Astrocyte of the spinal cord (primary cell): ENCODE measurements around the gene DOCK9.

Source experiments
- DNase-seq: peaks from one replicate; pipeline ENCODE4 v3.0.0; 2011; ENCODE audit warnings: low read depth, low spot score
- H3K4me3 ChIP-seq: 2 replicates; pipeline ENCODE4 v1.5.1; 2011; ENCODE audit warnings: low read depth, mild to moderate bottlenecking, low read length, moderate library complexity
- in situ Hi-C: cut with HindIII; loops from 2 replicates; pipeline ENCODE4 v1.10.0; 2017; ENCODE audit warnings: low sequenced_read_pairs
- TF ChIP-seq, protein P1 (sequence below): IDR thresholded peaks from 2 replicates; pipeline ENCODE4 v1.5.1; 2012; ENCODE audit warnings: low read depth, mild to moderate bottlenecking, low read length, inconsistent platforms

The DOCK9 gene

DNA sequence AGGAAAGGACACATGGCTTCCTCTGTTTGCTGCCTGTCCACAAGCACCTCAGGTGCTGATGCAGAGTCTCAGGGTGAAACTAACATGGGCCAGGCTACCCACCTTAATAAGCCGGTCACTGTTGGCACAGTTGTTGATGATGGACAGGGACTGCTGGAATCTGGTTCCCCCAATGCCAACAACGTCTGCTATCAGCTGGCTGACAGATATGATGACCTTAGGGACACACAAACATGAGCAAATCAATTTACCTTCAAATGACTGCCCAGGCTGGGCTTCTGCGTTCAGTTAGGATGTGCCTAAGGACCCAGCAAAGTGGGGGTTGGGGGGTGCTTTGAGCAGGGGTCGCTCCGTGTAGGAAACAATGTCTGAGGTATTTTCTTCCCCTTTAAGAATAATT, 148.3 kb downstream of the DOCK9 start:
- in situ Hi-C loops = no loop called here
- no peak overlapping the region for H3K4me3 ChIP-seq
- no peak for DNase-seq
- TF ChIP-seq, protein P1, sequence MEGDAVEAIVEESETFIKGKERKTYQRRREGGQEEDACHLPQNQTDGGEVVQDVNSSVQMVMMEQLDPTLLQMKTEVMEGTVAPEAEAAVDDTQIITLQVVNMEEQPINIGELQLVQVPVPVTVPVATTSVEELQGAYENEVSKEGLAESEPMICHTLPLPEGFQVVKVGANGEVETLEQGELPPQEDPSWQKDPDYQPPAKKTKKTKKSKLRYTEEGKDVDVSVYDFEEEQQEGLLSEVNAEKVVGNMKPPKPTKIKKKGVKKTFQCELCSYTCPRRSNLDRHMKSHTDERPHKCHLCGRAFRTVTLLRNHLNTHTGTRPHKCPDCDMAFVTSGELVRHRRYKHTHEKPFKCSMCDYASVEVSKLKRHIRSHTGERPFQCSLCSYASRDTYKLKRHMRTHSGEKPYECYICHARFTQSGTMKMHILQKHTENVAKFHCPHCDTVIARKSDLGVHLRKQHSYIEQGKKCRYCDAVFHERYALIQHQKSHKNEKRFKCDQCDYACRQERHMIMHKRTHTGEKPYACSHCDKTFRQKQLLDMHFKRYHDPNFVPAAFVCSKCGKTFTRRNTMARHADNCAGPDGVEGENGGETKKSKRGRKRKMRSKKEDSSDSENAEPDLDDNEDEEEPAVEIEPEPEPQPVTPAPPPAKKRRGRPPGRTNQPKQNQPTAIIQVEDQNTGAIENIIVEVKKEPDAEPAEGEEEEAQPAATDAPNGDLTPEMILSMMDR = no peak

DNA sequence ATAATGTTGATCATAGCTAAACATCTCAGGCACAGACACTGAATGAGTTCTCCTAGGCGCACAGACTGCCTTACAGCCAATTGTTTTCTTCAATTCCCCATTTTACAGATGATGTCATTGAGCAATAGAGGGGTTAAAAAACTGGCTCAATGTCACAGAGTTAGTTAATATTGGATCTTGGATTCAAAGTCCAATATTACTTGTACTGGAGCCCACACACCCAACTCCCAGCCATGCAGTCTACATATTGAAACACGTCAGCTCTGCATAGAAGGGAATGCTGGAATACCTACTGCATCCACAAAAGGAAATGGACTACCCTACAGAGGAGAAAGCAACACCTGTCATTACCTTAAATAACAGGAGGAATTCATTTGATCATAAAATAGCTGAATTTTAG, 149.2 kb downstream of the DOCK9 start:
- in situ Hi-C loops = no loop called here
- no peak overlapping the region for H3K4me3 ChIP-seq
- DNase-seq = no peak
- TF ChIP-seq, protein P1 = no peak

DNA sequence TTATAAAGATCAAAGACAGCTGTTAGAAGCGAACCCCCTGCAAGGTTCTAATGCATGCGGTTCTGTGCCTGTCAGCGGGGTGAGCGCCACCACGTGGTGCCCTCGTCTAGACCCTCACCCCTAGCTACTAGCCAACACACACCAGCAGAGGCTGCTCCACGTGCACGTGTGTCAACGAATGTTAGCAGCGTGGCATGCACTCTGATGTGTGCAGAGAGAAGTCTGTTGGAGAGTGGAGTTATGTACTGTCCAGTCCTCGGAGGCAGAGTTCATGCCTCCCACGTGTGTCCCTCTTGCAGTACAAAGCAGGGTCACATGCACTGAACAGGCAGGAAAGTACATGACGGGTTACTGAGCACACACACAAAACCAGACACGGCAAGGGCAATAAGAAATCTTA, 150.4 kb downstream of the DOCK9 start:
- H3K4me3 ChIP-seq = no peak overlapping the region
- TF ChIP-seq, protein P1 = no peak
- DNase-seq = no peak
- in situ Hi-C loops = no loop called here

DNA sequence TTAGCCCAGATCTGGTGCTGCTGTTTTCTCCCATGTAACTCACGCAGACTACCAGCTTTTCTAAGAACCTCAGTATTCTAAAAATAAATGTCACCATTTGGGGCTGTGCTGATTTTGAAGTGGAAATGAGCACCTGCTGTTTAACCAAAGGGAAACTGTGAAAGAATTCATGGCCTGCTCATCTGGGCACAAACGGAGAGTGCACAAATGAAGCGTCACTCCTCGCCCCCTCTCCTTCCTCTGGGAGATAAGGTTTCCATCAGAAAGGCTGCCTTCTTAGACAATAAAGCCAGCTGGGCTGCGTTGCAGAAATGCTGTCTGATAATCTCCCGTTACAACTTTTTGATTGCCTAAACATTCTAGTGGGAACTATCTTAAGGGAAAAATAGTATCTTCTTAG, 151.7 kb downstream of the DOCK9 start:
- in situ Hi-C loops = no loop called here
- H3K4me3 ChIP-seq = no peak overlapping the region
- TF ChIP-seq, protein P1 = no peak
- DNase-seq = no peak

DNA sequence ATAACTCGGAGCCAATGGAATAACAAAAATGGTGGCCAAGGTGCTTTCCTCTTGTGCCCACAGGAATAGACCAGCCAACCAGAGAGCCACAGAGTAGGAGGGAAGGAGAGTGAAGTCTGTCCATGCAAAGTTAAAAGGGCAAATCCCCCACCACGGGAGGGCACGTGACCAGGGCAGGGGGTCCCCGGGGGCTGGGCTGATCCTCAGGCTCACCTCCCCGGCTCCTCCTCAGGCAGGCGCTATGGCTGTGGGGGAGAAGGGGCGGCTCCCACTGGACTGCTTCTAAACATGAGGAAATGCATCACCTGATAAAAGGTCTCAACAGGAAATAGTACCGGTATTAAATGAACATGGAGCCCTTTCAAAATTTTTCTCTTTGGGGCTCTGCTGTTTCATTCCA, 152.2 kb downstream of the DOCK9 start:
- no peak for DNase-seq
- in situ Hi-C loops = no loop called here
- H3K4me3 ChIP-seq = no peak overlapping the region
- TF ChIP-seq, protein P1 = no peak

DNA sequence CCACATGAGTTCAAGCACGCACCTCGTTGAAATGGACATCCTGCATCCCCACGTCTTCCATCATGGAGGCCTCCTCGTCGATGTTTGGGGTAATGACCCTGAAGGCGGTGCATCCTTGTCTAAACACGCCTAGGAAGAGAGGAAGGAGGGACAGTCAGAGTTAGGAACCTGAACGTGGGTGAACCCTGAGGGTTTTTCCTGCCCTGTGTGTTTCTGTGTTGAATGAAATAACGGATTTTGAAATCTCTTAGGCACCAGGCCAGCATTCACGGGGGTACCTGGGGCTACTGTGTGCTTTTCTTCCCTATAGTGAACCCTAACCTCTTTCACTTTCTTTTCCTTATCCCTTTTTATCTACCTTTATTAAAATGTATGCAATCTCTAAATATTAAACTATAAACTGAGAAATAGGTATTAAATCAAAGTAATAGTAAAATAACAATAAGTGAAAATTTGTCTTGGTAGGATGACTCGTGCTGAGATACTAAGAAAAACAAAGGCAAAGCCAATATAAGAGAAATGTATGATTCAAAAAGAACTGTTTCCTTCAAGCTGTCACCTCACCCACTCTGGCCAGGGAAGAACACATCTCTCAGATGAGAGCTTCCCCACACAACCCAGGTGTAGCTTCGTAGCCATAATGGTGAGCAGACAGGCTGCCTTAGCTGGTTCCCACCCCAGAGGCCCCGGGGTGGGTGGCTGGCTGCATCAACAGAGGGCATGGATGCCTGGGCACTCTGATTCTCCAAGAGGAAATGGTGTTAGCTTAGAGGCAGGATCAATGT, 153.3 kb downstream of the DOCK9 start:
- TF ChIP-seq, protein P1 = no peak

More for the DNA sequence above, 153.3 kb downstream of the DOCK9 start:
- in situ Hi-C loops = no loop called here
- no peak overlapping the region for H3K4me3 ChIP-seq
- DNase-seq = no peak
